HG02870 (cell line): ENCODE data around the gene RHEBL1.

Experiments
- ATAC-seq: cut with Tn5 transposase; IDR thresholded peaks from one replicate; pipeline ENCODE4 v1.9.1; 2021; ENCODE audit warnings: mild to moderate bottlenecking, moderate library complexity; ENCODE audit not compliant: unreplicated experiment

RHEBL1 gene

DNA sequence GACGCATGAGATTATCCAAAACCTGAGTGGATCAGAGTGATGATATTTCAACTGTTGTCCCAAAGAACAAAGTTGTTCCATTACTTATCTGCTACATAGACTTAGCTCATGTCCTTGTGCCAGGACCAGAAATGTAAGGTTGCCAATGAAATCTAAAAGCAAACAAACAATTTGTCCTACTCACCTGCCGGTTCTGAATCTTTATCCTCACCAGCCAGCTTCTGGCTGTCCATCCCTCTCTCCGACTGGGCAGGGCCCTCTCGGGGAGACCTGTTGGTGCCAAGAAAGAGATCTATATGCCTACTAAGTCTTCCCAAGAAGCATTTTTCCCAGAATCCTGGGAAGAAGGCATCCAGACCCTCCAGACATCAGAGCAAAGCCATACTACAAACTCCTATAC is 14.7 kb downstream of the RHEBL1 start:
- ATAC-seq: no peak

- no peak for ATAC-seq
Measured at GRCh38 chr12:49054524-49054923, 15.3 kb downstream of the RHEBL1 start.

DNA sequence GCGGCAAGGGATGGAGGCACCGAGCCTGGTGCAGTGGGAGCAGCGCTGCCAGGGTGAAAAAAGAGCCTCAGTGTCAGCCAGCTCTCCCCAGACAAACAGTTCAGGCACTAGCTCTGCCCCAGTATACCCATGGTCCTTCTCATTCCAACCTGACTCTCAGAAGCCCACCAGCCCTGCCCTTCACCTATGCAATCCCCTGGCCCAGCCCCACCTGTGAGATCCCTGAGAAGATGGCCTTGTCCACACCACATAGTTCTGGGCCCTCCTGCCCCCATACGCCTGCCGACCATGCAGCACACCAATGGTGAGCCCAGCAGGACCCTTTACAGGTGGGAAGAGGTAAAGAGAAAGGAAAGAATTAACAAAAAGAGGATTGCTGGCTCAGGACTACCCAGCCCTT is 15.7 kb downstream of the RHEBL1 start:
- no peak for ATAC-seq

GRCh38 chr12:49052451-49053208 is 17.1 kb downstream of the RHEBL1 start:
- ATAC-seq: no peak

DNA sequence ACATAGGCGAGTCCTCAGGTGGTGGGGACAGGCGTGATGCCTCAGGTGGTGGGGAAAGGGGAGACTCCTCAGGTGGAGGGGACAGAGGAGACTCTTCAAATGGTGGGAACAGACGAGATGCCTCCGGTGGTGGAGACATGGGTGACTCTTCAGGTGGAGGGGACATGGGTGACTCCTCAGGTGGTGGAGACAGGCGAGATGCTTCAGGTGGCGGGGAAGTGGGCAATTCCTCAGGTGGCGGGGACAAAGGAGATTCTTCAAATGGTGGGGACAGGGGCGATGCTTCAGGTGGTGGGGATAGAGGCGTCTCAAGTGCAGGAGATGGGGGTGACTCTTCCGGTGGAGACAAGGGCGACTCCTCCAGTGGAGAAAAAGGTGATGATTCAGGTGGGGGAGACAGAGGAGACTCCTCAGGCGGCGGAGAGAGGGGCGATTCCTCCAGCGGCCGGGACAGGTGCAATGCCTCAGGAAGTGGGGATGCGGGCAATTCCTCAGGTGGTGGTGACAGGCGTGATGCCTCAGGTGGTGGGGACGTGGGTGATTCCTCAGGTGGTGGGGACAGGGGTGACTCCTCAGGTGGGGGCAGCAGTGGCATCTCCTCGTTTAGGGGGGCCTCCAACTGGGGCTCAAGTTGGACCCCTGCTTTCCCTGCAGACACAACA is 17.9 kb downstream of the RHEBL1 start:
- no peak for ATAC-seq

GRCh38 chr12:49051373-49051764 is 18.4 kb downstream of the RHEBL1 start:
- ATAC-seq: no peak

DNA sequence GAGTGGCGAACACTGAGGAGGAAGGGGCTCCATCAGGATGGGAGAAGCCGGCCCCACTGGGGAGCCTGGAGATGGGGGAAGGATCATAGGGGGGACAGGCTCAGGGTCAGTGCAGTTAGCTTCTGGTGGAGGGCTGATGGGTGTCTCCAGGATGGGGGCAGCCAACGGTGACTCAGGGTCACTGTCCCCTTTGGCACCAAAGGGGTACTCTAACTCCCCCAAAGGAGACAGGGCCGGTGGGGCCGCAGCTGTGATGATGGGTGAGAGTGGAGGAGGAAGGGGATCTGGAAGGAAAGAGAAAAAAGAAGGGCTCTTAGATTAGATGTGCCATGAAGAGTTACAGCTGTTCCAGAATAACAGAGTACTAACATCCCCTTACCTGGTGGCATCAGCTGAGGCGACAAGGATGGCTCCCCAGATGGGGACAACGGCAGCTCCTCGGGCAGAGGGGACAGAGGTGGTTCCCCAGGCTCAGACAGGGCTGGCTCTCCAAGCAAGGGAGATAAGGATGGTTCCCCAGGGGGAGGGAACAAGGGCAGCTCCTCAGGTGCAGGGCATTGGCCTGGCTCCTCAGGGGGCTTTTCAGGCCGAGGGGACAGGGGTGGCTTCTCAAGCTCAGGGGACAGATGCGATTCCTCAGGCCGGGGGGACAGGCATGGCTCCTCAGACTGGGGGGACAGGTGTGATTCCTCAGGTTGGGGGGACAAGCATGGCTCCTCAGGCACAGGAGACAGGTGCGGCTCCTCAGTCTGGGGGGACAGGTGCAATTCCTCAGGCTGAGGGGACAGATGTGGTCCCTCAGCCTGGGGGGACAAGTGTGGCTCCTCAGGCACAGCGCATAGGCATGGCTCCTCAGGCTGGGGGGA is 19.0 kb downstream of the RHEBL1 start:
- no peak for ATAC-seq

DNA sequence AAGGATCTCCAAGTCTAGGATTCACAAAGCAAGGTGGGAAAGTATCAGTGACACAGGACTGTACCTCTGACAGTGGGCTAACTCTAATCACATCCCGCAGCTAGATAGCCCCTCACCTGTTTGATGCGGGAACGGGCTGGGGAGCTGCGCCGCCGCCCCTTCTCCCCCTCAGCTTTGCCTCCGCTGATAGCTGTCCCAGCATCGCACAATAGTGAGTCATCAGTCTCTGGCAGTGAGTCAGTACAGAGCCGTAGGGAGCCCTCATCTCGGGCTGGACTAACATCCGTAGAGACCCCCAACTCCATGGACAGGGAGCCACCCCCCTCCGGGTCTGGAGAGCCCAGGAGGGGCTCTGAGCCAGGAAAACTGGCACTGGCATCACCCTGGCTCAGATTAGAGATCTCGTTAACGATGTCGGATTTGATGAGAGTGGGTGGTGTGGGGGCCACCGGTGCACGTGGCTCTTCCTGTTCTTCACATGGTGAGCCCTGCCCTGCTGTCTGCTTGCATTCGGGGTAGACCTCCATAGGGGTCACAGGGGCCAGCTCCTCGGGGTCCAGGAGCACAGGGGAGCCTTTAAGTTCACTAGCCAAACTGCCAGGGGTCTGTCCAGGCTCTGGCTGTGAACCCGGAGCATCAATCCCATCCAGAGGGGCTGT is 20.1 kb downstream of the RHEBL1 start:
- ATAC-seq: no peak

DNA sequence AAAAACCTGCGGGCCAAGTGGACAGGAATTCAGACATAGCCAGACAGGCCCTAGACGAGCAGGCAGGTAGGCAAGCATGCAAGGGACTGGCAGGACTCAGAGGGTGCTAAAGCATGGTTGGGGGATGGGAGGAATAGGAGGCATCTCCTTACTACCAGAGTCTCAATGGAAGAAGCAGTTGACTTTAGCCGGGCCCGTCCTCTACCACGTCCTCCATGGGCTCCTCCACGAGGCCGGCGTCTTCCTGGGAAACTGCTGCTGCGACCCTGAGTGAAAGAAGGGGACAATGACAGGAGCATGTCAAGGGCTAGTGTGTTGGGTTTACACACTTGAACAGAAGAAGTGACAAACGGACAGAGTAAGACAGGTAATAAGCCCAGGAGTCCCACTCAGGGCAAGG is 20.8 kb downstream of the RHEBL1 start:
- ATAC-seq: no peak

DNA sequence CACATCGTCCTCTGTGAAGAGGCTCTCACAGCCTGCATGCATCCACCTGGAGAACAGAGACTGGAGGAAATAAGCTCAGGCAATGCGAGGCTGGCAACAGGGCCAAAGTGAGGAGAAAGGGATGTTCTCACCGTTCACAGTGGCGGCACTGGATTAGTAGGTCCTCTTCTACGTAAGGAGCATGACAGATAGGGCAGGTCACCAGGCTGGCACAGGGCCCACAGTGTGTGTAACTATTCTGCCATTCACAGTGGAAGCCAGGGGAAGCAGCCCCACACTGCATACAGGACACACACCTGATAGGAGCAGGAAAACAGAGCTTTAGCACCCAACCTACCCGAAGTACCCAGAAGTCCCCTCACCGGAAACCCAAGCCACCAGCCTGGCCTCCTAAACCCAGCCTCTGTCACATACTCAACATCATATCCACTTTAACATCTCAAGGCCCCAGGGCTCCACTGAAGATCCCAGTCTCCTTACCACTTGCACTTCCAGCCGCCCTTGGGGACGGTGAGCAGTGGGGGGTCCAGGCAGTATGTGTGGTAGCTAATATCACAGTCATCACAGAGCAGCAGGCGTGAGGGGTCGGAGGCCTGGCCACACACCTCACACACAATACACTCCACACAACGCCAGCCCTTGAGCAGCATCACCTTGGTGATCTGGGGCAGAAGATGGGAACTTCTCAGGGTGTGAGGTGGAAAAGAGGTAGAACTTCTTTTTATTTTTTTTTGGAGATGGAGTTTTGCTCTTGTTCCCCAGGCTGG is 23.5 kb downstream of the RHEBL1 start:
- ATAC-seq: no peak

- ATAC-seq: no peak
Measured at GRCh38 chr12:49044660-49045059, 25.1 kb downstream of the RHEBL1 start.

DNA sequence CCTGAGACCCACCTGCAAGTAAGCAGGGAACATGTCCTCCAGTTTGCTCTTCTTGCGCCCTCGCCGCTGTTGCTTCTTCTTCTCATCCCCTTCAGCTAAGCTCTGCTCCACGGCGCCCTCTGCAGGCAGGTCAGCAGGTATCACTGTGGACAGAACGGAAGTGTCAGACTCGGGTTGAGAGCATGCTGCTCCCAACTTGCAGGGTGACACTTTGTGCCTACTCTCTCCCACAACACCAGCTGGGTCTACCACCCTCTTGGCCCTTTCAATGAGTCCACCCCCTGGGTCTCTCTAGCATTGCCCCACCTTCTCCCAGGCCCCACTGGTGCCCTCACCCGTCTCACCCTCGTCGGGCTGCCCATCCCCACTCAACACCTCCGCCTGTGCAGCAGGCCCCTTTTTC is 25.9 kb downstream of the RHEBL1 start:
- no peak for ATAC-seq

GRCh38 chr12:49043241-49043640 is 26.5 kb downstream of the RHEBL1 start:
- ATAC-seq: no peak

DNA sequence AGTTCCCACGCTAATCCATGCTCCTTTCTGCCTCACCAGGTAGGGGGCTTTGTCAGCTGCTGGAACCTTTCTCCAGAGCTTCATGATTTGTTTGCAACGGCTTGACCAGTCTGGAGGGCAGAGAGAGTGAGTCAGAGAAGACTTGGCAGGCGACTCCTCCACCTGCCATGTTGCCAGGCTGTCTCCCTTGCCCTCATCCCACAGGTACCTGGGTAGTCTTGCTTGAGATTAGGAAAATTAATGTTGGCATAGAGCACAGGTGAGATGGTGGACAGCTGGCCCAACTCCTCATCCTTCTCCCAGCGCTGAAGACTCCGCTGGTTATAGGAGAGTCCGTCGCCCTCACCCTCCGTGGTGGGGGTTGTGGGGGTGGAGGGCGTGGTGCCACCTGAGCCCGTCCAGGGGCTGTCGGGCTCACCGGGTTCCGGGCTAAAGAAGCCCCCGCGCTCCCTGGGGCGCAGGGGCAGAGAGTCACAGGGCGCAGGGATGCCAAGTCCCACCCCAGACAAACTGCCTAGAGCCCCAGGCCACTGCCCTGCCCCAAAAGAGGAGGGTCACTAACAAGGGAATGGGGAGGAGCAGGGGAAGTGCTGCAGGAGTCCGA is 27.8 kb downstream of the RHEBL1 start:
- ATAC-seq: no peak

DNA sequence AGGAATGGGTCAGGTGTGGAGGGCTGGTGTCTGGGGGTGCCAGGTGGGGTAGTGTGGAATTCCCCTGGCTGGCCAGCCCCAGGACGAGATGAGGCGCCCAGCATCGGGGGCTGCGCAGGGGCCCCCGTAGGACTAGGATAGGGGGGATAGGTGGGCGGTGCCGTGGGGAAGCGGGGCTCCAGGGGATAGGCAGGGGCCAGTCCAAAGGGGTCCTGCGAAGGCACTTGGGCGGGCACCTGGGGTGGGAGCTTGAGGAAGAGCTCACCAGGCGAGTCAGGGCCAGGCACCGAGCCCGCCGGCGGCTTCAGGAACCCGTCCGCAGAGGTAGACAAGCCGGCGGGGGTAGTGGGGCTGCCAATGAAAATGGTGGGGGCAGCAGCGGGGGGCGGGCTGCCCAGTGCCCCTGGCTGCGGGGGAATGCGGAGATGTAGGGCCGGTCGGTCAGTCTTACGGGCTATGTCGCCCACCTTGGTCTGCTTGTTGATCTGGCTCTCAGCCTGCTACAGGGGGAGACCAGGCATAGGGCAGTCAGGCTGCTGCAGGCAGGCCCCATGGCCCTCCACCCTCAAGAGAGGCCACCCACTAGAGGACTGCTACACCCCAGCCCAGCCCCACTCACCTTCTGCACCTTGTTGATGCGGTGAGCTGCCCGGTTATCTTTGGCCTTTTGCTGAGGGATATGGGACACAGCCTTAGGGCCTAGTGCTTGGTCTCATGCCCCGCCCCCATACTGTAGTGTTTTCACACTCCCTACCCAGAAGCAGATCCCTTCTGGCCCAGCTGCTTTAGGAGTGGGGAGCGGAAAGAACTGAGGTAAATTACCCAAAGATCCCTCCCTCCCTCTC is 28.5 kb downstream of the RHEBL1 start:
- ATAC-seq: no peak

GRCh38 chr12:49040364-49040855 is 29.4 kb downstream of the RHEBL1 start:
- no peak for ATAC-seq

DNA sequence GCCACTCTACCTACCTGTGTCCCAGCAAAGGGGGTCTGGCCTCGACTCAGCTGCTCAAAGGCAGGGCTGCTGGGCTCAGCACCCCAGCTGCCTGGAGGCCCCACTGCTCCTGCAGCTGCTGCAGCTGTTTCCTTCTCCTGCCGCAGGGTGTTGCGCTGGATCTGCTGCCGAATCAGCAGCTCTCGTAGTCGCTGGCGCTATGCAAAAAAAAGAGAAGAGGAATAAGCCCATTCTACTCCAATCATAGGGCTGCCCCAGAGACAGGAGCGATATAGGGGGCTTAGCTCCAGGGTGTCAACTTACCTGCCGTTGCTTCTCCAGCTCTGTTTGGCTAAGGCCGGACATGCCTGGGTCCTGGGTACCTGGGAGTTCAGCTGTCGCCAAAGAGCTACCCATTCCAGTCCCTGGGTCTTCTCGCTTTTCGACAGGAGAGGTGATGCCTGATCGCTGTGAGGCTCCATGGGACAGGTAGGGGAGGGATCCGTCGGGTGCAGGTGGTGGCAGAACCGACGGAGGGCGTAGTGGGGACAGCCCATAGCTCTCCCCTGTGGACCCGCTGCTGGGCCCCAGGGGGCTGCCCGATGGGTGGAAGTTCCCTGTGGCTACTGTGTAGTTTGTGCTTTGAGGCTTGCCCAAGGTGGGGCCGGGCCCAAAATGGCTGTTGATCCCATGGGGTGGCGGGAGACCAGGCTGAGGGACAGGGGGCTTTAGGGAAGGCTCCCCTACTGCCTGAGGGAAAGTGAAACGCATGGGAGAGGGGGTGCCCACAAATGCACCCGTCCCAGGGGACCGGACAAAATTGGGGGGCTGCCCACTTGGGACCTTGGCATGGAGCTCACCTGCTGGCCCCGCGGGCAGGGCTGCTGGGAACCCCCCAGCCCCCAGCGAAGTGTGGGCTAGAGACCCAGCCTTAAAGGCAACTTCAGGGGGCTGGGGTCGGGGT is 30.1 kb downstream of the RHEBL1 start:
- ATAC-seq: no peak
